ENCODE results near the gene C6orf136. TPM values are rescaled to one million over a fixed set of nuclear protein-coding genes. Genes with fewer than 3 reads are reported as not detected.

The C6orf136 gene
- total RNA-seq (2021; ENCODE audit: unreplicated experiment) (34.8 TPM), Bru-seq, nascent RNA (percentile 67 among the genes with signal in this experiment), BruChase-seq, experiment 1, labeled RNA remaining after a 6-hour chase (percentile 75 among the genes with signal in this experiment), BruChase-seq, experiment 2, labeled RNA remaining after a 2-hour chase (percentile 78 among the genes with signal in this experiment)
- 26.5 and 27.6 TPM in 2 replicates for polyA plus RNA-seq (2012)
- long read RNA-seq, transcript C6orf136-203 (6 exons, 1,402 nt): major isoform, 6 of 22 reads
- long read RNA-seq, partial matches to known transcripts: 8 of 22 reads
- long read RNA-seq, other reads (novel, unspliced or antisense): 3 of 22 reads

GRCh38 chr6:30646450-30647241 is at the start of gene C6orf136:
Gene C6orf136, plus strand, starts transcription at chr6:30647133. Its CDS starts 99 bp downstream, at chr6:30647232.
- POLR2A ChIA-PET: interaction anchor here (1.3 kb wide), 2 partner anchors 32 to 84 kb away, joined by 3 to 4 read pairs; no protein-coding TSS in a partner anchor
- Histone ChIP-seq H3K4me2 (ENCODE audit: low read length) (peak within 1 kb of the TSS; percentile 82), H3K9me2 (ENCODE audit: insufficient read depth) (no peaks in the 10 kb centered on the region), H3K4me1 (ENCODE audit: control insufficient read depth in 1 of 2, insufficient read depth in 2 of 2, low read length in 2 of 2) (peaks cover 6 to 15% of the 10 kb centered on the region in 2 experiments), H3K9ac (ENCODE audit: low read length) (peak within 1 kb of the TSS; percentile 96), H4K20me1 (ENCODE audit: insufficient read depth) (no peaks in the 10 kb centered on the region), H3K9me3 (ENCODE audit: control insufficient read depth in 1 of 2, insufficient read depth in 1 of 2, low read depth in 1 of 2, low read length in 2 of 2) (no peaks in the 10 kb centered on the region), H3K4me3 (replicated peaks in 1 of 2; ENCODE audit: low read depth in 1 of 2, low read length in 2 of 2) (peak within 1 kb of the TSS; percentile 85 to 92), H3K36me3 (ENCODE audit: control insufficient read depth in 1 of 2, insufficient read depth in 2 of 2, low read length in 2 of 2) (peaks cover 12 to 15% of the 10 kb centered on the region in 2 experiments; a peak in 3 of 4 replicates), H3K27ac (ENCODE audit: low read depth, low read length) (peak within 1 kb of the TSS; percentile 94), H2AFZ (ENCODE audit: low read depth, low read length, poor library complexity, severe bottlenecking) (no peak within 1 kb of the TSS), H3K27me3 (ENCODE audit: insufficient read depth, low read length) (no peaks in the 10 kb centered on the region), H3K79me2 (ENCODE audit: insufficient read depth, low read length) (peaks cover 23% of the 10 kb centered on the region)
- ATAC-seq (peak; percentile 81), DNase-seq (ENCODE audit: low read depth, low spot score) (peak; percentile 87)
- intact Hi-C loops (cut with micrococcal nuclease): no loop called here
- TSS peak; percentile 61 for BruUV-seq (replicated peaks)
- CTCF ChIA-PET: interaction anchor here (0.6 kb wide), 1 partner anchor 84 kb away, joined by 6 read pairs; no protein-coding TSS in a partner anchor
- RAD21 ChIA-PET (ENCODE audit: low non-redundant PET in 1 of 2, low total read pairs in 2 of 2, uncharacterized antibody in 2 of 2, unreplicated experiment in 2 of 2): interaction anchor here in 1 of 2 experiments (1.0 kb wide), 1 partner anchor 84 kb away, joined by 4 read pairs; no protein-coding TSS in a partner anchor
- TF ChIP-seq EGR1 (IDR thresholded peaks at IDR 0.05; ENCODE audit: low read depth) (0 out of 2 replicates have a peak, but pooled peaks have one; percentile 40), ZBTB33 (IDR thresholded peaks at IDR 0.05; ENCODE audit: extremely low read depth, insufficient replicate concordance, low read length) (no peak), EZH2 (IDR thresholded peaks at IDR 0.05) (no peak)
